NAMALWA (cell line): ENCODE data around the gene TRAFD1.
"Not testable (repeated sequence)": the region's sequence is repeated elsewhere in the genome, so short reads cannot be mapped to it uniquely, and the experiment has no call there.

ENCODE experiments used
- DNase-seq: peaks from one replicate; pipeline ENCODE4 v3.0.0-alpha.2; 2015; ENCODE audit warnings: low spot score

Gene TRAFD1, protein sequence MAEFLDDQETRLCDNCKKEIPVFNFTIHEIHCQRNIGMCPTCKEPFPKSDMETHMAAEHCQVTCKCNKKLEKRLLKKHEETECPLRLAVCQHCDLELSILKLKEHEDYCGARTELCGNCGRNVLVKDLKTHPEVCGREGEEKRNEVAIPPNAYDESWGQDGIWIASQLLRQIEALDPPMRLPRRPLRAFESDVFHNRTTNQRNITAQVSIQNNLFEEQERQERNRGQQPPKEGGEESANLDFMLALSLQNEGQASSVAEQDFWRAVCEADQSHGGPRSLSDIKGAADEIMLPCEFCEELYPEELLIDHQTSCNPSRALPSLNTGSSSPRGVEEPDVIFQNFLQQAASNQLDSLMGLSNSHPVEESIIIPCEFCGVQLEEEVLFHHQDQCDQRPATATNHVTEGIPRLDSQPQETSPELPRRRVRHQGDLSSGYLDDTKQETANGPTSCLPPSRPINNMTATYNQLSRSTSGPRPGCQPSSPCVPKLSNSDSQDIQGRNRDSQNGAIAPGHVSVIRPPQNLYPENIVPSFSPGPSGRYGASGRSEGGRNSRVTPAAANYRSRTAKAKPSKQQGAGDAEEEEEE

DNA sequence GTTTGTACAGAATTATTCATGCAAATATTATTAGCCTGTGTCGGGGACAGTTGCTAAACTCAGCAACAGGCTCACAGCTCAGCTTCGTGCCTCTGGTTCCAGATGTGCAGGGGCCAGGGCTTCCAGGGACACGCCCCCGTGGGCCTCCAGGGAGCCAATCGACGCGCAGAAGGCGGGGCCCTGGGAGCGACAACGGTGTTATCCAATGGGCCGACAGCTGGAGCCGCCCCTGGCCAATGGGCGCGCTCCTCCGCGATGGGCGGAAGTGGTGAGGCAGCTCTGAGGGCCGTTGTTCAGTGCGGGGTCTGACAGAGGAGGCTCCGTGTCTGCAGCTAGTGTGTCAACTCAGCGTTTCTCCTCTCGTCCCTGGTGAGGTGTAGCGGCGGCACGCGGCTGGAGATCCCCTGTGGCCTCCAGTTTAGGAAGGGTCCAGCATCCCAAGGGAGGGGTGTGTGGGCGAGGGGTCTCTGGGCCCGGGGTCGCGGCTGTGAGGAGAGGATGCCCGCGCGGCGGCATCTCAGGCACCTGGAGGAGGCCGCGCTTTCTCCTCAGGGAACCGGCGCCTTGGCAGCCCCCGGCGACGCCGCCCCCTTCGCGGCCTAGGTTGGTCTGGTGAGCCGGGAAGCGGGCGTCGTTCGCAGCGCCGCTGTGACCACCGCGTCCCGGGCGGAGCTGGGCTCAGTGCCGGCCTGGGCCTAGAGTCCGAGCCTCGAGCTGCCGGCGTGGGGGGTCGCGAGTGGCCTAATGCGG lies at the start of gene TRAFD1:
Gene TRAFD1 (plus strand): TSS at position 311 of the 750 bp plus-strand sequence. CDS start 4,963 bp downstream, outside the sequence.
- DNase-seq: peak; percentile 99

- no peak for DNase-seq
These were observed 38.1 kb upstream of the TRAFD1 start for GRCh38 chr12:112087055-112087850.

- no peak for DNase-seq
These were observed 37.5 kb upstream of the TRAFD1 start for GRCh38 chr12:112087851-112088250.

- no peak for DNase-seq
These were observed 33.8 kb upstream of the TRAFD1 start for GRCh38 chr12:112091563-112091962.

- DNase-seq: no peak
These were observed 29.3 kb upstream of the TRAFD1 start for GRCh38 chr12:112096070-112096469.

DNA sequence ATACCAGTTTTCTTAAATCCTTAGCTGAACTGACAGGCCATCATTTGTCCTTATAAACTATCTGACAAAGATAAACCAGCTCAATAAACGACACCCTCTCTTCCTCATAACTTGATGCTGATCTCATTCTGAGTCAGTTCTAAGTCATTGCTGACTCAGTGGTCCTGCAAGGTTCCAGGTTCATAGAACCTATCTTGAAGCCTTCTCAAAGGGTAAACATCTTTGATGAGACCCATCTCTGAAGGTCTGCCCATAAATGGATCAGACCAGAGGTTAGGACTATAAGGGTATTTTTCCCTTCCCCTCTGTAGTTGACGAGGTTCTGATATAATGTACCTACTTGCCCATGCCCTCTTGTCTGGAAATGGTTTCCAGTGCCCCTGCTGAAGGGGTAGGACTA lies 28.7 kb upstream of the TRAFD1 start:
- no peak for DNase-seq

GRCh38 chr12:112097641-112098040 lies 27.7 kb upstream of the TRAFD1 start:
- no peak for DNase-seq

DNA sequence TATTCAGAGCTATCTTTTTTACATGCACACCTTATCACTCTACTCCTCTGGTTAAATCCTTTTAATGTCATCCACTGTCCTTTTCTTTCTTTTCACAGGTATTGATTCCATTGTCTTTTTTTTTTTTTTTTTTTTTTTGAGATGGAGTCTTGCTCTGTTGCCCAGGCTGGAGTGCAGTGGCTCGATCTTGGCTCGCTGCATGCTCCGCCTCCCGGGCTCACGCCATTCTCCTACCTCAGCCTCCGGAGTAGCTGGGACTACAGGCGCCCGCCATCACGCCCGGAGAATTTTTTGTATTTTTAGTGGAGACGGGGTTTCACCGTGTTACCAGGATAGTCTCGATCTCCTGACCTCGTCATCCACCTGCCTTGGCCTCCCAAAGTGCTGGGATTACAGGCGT lies 24.9 kb upstream of the TRAFD1 start:
- not testable (repeated sequence) for DNase-seq

DNA sequence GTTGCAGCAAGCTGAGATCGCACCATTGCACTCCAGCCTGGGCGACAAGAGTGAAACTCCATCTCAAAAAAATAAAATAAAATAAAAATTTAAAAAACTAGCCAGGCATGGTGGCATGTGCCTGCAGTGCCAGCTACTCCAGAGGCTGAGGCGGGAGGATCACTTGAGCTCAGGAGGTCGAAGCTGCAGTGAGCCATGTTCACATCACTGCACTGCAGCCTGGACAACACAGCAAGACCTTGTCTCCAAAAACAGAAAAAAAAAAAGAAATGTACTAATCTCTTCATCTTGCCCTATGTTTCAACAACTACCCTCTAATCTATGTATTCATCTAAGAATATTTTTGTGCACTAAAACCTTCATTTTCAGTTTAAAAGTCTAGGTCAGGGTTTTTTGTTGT lies 23.2 kb upstream of the TRAFD1 start:
- no peak for DNase-seq

DNA sequence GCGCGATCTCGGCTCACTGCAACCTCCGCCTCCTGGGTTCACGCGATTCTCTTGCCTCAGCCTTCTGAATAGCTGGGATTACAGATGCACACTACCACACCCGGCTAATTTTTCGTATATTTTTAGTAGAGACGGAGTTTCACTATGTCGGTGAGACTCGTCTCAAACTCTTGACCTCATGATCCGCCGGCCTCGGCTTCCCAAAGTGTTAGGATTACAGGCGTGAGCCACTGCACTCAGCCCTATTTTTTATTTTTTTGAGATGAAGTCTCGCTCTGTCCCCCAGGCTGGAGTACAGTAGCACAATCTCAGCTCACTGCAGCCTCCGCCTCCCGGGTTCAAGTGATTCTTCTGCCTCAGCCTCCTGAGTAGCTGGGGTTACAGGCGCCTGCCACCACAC lies 22.6 kb upstream of the TRAFD1 start:
- not testable (repeated sequence) for DNase-seq

DNA sequence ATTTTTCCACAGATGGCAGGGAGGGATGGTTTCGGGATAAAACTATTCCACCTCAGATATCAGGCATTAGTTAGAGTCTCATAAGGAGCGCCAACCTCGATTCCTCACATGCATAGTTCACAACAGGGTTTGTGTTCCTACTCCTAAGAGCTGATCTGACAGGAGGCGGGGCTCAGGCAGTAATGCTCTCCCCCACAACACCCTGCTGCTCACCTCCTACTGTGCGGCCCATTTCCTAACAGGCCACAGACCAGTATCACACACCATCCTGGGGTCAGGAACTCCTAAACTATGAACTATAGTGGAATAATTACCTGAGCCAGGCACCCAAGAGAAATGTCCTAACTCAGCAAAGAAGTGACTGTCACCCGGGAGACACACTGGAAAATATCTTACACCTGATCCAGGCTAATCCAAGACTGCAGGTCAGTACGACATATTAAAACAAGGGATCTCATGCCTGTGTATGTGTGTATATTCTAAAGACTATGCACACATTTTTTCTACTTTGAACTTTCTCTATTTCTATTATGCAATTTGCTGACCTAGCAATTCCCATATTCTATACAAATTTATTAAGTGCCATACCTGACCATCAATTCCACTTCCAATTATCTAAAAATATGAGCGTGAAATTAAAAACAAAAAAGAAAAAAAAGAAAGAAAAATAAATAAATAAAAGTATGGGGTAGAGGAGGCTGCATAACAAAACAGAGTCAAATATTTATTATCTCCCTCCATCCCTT lies 21.4 kb upstream of the TRAFD1 start:
- no peak for DNase-seq

DNA sequence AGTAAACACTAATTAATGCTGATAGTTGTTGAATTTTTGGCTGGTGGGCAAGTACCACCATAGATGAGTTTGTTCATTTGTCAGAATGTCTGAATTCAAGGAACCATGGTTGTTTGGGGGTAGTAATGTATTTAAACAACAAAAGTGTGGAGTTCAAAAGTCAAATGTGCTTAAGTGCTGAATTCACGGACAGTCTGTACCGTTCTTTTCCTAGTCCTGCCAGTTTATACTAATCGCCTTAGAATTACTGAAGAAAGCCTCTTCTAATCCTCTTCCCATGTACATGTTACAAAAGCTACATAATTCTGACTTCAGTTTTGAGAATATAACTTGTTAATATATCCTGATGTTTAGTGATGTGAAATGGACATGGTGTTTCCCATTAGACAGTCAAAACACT lies 19.5 kb upstream of the TRAFD1 start:
- no peak for DNase-seq

DNA sequence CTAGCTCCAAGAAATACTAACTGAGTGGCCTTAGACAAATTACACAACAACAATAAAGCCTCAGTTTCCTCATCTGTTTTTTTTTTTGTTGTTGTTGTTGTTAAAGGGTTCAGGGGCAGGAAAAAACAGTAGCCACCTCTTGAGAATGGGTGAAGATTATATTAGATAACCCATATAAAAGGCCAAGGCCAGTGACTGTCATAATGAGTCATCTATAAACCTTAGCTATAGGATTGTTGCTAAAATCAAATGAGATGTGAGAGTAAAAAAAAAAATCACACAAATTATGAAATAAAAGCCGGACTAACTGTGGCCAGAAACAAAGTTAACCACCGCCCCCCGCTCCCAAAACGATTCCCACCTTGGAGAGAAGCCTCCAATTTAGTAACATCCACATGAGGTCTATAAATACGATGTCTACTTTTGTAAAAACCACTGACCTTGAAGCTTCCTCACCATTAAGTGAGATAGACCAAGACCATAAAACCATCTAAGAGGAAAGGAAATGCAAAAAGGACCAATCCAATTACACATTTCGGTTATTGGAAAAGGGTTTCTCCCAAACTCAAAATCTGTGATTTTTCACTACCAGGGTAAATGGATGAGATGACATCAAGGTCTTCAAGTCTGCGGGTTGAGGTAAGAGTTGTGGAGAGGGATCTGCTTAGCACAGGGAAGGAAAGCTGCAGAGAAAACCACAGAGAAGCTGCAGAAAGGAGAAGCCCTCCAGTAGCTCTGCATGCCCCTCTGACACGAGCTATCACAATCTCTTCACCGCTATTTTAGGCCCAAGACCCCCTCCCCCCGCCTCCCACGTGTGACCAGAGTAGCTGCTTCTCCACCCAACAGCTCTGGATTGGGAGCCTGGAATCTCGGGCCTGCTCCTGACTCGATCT lies 17.8 kb upstream of the TRAFD1 start:
- DNase-seq: peak; percentile 68

- peak; percentile 97 for DNase-seq
These were observed 16.9 kb upstream of the TRAFD1 start, which contains the start of gene NAA25 for GRCh38 chr12:112108202-112109079. Gene NAA25 (minus strand): TSS chr12:112108783. CDS start chr12:112108773, 10 bp downstream.

GRCh38 chr12:112110787-112111662 lies 14.3 kb upstream of the TRAFD1 start:
- not testable (repeated sequence) for DNase-seq

GRCh38 chr12:112111931-112112330 lies 13.4 kb upstream of the TRAFD1 start:
- DNase-seq: no peak

DNA sequence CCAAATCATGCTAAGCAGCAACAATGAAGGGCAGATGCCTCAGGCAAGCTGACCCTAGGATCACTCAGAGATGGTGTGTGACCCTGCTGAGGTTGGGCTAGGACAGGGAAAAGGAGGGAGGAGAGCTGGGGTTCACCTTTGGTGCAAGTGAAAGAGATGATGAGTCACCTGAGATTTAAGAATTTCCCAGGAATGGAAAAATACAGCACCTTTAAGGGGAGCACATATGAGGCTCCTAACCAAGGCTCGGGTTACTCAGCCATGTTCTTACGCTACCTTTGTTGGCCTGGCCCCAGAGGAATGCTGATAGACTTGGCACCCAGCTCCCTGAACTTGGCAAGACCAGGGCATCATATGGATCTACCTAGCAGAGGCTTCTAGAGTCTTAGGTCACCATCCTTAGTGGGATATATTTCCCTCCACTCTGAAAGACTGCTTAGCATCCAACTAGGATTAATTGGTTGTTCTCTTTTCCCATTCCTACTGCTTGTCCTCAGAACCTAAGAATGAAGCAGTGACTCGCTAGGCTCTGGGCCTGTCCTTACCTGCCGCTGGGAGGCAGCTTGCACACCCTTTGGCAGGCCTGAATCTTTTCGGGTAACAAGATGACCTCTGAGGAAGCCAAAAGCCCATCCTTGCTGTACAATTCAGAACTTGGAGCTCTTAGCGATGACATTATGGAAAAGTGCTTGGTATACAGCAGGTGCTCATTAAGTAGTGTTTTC lies 12.8 kb upstream of the TRAFD1 start:
- DNase-seq: no peak
